ENCODE measurements around the gene OR8S1.
A peak's percentile ranks its signal among the peaks of the same experiment; 100 is the strongest.

Gene OR8S1

DNA sequence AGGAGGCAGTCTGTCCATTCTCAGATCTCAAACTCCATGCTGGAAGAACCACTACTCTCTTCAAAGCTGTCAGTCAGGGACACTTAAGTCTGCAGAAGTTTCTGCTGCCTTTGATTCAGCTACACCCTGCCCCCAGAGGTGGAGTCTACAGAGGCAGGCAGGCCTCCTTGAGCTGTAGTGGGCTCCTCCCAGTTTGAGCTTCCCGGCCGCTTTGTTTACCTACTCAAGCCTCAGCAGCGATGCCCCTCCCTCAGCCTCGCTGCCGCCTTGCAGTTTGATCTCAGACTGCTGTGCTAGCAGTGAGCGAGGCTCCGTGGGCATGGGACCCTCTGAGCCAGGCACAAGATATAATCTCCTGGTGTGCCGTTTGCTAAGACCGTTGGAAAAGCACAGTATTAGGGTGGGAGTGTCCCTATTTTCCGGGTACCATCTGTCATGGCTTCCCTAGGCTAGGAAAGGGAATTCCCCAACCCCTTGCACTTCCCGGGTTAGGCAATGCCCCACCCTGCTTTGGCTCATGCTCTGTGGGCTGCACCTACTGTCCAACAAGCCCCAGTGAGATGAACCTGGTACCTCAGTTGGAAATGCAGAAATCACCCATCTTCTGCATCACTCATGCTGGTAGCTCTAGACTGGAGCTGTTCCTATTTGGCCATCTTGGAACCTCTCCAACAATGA is 28.4 kb downstream of the OR8S1 start:
- DNase-seq (ENCODE audit: low read depth in 1 of 2, low spot score in 1 of 2): peak in 1 of 2 donors; percentile 5

DNA sequence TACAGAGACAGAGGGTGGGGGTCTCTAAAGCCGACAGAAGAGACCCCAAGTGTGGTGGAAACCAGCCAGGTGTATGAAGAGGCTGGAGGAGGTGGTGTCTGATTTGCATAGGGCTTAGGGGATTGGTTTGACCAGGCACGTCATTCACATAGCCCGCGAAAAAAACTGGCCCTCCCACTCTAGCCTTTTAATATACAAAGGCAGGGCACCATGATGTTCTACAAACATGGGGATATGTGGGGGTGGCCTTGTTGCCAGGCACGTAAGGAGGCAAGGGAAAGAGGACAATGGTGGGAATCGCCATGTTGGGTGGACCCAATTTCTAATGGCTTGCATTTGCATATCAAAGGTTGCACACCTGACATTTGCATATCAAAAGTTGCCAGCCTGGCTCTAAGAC is 31.2 kb downstream of the OR8S1 start:
- no peak for DNase-seq (ENCODE audit: low read depth in 1 of 2, low spot score in 1 of 2)

DNA sequence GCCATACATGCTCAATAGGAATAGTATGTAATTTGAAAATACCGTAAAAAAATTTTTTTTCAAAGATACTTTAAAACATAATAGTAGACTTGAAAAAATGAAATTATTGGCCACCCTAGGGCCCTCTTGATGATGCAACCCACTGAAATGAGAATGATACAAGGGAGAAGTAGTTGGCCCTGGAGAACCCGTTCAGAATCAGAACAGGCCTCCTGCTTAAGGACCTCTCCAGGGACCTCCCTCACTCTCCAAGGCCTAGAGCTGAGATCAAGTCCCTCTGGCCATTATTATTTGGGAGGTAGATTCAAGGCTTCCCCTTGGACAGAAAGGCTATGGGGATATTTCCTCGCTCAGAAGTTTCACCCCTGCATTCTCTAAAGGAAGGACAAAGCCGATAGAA is 32.5 kb downstream of the OR8S1 start:
- DNase-seq (ENCODE audit: low read depth in 1 of 2, low spot score in 1 of 2): no peak

DNA sequence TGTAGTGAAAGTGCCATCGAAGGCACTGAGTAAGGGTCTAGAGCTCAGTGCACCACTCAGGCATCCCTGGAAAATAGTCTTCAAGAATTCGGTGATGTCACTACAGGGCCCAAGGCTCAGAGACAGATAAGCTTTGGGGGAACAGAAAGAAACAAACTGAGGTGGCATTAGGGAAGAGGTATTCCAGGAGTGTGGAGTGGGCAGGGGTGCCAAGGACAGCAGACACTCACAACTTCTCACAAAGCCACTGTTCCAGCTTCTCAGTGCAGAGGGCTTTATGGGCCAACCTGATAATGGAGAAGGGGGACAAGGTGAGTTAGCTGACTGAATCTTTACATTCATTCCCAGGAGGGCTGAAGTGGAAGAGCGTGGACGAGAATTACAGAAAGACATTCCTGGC is 42.3 kb downstream of the OR8S1 start:
- DNase-seq (ENCODE audit: low read depth in 1 of 2, low spot score in 1 of 2): no peak

DNA sequence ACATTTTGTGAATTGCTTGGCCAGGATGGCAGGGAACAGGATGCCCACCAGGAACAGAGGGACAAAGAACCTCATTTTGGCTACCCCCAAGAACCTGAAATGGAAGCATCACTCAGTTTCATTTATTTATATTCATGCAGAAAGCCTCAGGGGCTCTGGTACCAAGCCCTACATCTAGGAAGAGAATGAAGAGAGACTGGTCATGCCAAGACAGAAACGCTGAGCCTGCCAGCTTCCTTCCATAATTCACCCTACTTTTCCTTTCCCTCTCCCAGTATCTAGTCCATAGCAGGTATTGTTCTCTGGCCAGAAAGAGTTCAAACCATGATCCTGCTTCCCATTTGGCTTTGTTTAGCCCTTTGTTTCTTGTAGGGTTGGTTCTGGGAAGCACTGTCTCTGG is 44.5 kb downstream of the OR8S1 start, which contains the start of gene LALBA:
Gene LALBA, minus strand, starts transcription at position 101 of the 400 bp plus-strand sequence. Its CDS starts 26 bp downstream, at position 75.
- DNase-seq (ENCODE audit: low read depth in 1 of 2, low spot score in 1 of 2): no peak

DNA sequence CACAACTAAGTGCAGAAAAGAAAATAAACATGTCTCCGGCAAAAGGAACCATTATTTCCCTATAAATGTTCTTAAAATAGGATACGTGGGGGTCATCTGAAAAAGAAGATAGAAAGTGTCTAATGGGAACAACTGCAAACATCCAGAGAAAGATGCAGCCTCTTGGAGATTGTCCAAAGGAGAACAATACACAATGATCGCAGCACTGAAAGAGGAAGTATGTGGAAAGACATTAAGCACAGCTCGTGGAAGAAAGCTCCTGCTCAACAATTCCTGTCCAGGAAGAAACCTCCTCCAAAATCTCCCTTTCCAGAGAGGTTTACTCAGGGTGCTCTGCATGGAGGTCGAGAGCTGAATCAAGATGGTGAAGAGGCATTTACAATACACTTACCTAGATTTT is 46.9 kb downstream of the OR8S1 start:
- DNase-seq (ENCODE audit: low read depth in 1 of 2, low spot score in 1 of 2): no peak
